Panc1 (cell line): ENCODE results near the gene LRRC8C.

Experiments
- POLR2AphosphoS5 ChIP-seq: IDR thresholded peaks from 2 replicates; pipeline ENCODE4 v1.6.1; 2012; ENCODE audit warnings: mild to moderate bottlenecking, low read depth, low read length, moderate library complexity
- SIN3A ChIP-seq: IDR thresholded peaks from 2 replicates; pipeline ENCODE4 v1.6.1; 2012; ENCODE audit warnings: low read depth, mild to moderate bottlenecking, low read length, moderate library complexity, borderline replicate concordance; ENCODE audit not compliant: insufficient read depth
- TCF7L2 ChIP-seq: IDR thresholded peaks from 2 replicates; pipeline ENCODE4 v1.6.1; 2011; ENCODE audit warnings: mild to moderate bottlenecking, low read depth, low read length, inconsistent platforms
- TF ChIP-seq, protein P1 (sequence below): fragments of 450-650 bp; IDR thresholded peaks from 2 replicates; pipeline ENCODE4 v1.5.1; 2017; ENCODE audit warnings: mild to moderate bottlenecking

DNA sequence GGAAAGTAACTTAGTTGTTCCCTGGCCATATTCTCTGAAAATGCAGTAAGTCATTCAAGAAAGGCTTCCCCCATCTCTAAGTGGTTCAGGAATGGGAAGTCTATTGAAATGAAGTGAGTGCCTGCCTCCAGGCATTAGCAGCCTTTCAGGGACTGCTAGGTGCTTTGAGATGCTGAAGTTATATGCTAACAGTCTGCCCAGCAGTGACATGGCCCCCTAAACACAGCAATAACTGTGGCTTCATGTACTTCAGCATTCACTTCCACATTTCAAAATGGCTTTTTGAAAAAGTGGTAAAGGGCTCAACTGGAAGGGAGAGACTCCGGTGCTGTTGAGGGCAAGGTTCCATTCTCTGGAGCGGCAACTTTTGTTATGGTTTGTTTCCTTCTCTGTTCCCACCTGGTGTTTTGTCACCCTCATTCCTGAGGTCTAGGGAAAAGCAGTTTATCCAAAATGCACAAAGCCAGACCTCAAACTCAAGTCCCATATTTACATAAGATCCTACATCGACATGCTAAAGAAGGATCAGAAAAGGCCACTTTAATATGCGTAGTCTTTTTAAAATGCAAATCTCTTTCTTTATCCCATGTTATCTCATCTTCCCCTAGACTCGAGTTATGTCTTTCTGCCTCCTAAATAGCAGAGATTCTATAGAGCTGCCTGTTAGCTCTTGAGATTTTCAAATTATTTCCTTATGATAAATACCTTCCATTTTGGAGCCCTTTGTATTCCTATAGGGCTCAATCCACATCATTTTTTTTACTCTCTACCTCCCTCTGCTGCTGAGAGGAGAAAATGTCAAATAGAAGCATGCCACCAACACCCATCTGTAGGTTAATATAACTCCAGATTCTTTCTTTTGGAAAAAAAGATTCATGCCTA is 34.2 kb upstream of the LRRC8C start:
- TF ChIP-seq POLR2AphosphoS5 (no peak), TCF7L2 (no peak), SIN3A (no peak)
- TF ChIP-seq, protein P1, sequence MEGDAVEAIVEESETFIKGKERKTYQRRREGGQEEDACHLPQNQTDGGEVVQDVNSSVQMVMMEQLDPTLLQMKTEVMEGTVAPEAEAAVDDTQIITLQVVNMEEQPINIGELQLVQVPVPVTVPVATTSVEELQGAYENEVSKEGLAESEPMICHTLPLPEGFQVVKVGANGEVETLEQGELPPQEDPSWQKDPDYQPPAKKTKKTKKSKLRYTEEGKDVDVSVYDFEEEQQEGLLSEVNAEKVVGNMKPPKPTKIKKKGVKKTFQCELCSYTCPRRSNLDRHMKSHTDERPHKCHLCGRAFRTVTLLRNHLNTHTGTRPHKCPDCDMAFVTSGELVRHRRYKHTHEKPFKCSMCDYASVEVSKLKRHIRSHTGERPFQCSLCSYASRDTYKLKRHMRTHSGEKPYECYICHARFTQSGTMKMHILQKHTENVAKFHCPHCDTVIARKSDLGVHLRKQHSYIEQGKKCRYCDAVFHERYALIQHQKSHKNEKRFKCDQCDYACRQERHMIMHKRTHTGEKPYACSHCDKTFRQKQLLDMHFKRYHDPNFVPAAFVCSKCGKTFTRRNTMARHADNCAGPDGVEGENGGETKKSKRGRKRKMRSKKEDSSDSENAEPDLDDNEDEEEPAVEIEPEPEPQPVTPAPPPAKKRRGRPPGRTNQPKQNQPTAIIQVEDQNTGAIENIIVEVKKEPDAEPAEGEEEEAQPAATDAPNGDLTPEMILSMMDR, result peak; percentile 81; the same call in 1 of the 2 replicates
